ENCODE measurements around the gene ODF2.
"Not testable (repeated sequence)": the region's sequence is repeated elsewhere in the genome, so short reads cannot be mapped to it uniquely, and the experiment has no call there.

ODF2 gene

DNA sequence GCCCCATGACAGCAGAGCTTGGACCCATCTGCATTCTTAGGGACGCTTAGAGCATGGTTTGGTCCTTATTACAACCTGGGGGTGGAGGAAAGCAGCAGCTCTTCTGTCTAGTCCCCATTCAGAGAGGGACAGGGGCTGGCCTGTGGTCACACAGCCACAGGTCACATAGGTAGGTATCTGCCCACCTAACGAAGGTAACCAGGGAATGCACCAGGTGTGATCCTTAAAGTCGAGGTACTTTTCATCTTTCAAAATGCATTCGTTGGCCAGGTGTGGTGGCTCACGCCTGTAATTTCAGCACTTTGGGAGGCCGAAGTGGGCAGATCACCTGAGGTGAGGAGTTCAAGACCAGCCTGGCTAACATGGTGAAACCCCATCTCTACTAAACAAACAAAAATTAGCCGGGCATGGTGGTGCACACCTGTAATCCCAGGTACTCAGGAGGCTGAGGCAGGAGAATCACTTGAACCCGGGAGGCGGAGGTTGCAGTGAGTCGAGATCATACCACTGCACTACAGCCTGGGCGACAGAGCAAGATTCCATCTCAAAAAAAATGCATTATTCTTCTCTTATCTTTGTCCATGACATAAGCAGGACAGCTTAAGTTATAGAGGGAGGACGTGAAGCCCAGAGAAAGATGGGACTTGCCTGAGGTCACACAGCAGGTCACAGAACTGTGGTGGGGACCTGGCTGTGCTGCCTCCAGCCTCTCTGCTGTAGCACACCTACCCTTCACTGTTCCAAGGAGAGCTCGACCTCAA, 33.6 kb upstream of the ODF2 start:
- H3K27ac ChIP-seq, result peak overlapping the region in 12 of 21 experiments; percentile 25 to 89 (median 77)
- H3K4me3 ChIP-seq, result peak overlapping the region in 3 of 7 experiments; percentile 64 to 84 (median 84)

DNA sequence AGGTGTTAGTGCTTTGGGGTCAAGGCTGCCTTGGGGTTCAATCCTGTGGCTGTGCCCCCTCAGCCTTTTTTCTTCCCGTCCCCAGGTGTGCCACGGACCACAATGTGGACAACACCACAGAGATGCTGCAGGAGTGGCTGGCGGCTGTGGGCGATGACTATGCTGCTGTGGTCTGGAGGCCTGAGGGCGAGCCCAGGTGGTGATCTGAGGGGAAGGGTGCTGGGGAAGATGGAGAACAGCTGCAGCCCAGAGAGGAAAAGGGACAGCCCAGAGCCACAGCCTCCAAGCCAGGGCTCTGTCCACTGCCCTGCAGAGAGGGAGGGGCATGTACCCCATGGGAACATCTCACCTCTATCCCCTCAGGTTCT, 33.0 kb upstream of the ODF2 start:
- no peak overlapping the region for H3K27ac ChIP-seq

DNA sequence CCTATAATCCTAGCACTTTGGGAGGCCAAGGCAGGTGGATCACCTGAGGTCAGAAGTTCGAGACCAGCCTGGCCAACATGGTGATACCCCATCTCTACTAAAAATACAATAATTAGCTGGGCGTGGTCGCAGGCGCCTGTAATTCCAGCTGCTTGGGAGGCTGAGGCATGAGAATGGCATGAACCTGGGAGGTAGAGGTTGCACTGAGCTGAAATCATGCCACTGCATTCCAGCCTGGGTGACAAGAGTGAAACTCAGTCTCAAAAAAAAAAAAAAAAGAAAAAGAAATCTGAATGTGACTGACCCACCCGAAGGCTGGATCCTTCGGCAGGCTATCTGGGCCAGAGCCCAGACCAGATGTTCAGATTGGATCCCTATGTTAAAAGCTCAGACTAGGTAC, 32.5 kb upstream of the ODF2 start:
- H3K4me3 ChIP-seq, H3K27ac ChIP-seq: not testable (repeated sequence)

More for the DNA sequence above, 33.0 kb upstream of the ODF2 start:
- H3K4me3 ChIP-seq, result no peak overlapping the region

DNA sequence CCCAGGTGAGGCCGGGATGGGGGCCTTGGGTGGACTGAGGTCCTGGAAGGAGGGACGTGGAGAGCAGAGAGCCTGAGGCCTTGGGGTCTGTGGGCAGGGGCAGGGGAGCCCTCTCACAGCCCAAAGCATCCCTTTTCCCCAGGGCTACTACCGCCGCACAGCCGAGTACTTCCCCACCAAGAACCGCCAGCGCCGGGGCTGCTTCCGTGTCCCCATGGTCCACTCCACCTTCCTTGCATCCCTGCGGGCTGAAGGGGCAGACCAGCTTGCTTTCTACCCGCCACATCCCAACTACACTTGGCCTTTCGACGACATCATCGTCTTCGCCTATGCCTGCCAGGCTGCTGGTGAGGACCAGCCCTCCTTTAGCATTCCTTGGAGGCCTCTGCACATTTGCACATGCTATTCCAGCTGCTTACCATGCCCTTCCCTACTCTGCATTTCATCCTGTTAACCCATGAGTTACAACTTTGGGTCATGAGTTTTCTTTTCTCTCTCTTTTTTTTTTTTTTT, 31.5 kb upstream of the ODF2 start:
- no peak overlapping the region for H3K4me3 ChIP-seq
- no peak overlapping the region for H3K27ac ChIP-seq

DNA sequence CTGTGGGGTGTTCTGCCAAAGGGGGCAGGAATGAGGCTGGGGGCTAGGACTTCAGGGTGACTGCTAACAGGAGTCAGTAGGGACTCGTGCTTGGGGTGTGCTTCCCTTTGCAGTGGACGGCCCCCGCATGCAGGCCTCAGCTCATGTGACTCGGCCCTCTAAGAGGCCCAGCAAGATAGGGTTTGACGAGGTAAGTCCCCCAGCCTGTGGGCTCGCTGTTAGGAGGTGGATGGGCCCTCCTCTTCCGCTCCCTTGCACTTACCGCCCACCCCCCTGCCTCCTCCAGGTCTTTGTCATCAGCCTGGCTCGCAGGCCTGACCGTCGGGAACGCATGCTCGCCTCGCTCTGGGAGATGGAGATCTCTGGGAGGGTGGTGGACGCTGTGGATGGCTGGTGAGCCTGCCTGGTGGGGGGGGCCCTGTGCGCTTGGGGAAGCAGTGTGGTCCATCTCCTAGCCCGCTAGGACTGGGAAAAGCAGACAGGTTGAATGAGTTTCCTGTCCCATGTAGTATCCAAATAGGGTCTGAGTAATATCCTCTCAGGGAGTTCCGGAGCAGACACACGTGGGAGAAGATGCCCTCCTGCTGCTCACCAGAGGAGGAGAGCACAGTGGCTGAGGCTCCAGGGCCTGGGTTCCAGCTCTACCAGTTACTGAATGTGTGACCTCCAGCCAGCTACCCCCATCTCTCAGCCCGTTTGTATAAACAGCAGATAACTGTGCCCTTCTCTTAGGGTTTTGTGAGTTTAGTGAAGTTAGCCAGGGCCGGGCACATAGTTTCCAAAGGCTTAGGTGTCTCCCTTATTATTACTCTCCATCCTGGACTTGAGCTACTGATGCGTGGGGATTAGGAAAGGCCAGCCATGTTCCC, 26.9 kb upstream of the ODF2 start:
- no peak overlapping the region for H3K27ac ChIP-seq
- H3K4me3 ChIP-seq, result no peak overlapping the region

DNA sequence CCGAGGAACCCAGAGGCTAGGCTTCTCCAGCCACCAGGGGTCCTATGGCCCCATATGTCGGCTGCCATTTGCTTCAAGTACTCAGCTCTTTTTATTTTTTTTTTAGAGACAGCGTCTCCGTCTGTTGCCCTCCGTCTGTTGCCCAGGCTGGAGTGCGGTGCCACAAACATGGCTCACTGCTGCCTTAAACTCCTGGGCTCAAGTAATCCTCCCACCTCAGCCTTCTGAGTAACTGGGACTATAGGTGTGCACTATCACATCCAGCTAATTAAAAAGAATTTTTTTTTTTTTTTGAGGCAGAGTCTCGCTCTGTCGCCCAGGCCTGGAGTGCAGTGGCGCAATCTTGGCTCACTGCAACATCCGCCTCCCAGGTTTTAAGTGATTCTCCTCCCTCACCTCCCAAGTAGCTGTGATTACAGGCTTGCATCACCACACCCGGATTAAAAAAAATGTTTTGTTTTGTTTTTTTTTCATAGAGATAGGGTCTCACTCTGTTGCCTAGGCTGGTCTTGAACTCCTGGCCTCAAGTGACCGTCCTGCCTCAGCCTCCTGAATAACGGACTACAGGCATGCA, 26.2 kb upstream of the ODF2 start:
- H3K4me3 ChIP-seq, result no peak overlapping the region
- H3K27ac ChIP-seq, result no peak overlapping the region

DNA sequence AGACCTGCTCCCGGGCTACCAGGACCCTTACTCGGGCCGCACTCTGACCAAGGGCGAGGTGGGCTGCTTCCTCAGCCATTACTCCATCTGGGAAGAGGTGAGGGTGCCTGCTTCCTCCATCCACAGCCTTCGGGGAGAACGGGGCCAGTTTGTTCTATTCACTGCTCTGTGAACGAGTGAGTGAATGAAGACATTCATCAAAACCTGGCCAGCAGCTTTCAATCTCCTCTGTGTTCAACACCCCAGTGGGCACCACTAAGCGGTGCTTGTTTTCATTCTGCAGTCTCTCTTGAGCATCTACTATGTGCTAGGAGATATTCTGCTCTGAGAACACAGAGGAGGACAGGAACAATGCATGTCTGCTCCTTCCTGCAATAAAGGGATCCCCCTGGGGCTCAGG, 24.6 kb upstream of the ODF2 start:
- no peak overlapping the region for H3K27ac ChIP-seq
- no peak overlapping the region for H3K4me3 ChIP-seq

DNA sequence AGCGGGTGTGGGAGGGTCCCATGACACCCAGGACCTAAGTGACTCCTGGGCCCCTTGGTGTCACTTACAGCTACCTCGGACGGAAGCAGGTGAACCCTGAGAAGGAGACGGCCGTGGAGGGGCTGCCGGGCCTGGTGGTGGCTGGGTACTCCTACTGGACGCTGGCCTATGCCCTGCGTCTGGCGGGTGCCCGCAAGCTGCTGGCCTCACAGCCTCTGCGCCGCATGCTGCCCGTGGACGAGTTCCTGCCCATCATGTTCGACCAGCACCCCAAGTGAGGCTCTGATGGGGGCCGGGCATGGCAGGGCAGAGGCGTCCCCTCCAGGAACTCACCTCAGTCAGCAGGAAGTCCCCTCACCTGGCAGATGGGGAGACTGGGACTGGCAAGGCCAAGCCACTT, 21.5 kb upstream of the ODF2 start:
- Histone ChIP-seq H3K4me3 (no peak overlapping the region), H3K27ac (no peak overlapping the region)

DNA sequence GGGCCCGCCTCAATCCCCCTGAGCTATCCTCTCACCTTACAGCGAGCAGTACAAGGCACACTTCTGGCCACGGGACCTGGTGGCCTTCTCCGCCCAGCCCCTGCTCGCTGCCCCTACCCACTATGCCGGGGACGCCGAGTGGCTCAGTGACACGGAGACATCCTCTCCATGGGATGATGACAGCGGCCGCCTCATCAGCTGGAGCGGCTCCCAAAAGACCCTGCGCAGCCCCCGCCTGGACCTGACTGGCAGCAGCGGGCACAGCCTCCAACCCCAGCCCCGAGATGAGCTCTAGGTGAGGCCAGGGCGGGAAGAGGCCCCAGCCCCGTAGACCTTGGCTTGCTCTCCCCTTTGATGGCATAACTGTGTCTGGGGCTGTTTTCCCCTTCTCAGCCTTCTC, 20.2 kb upstream of the ODF2 start:
- Histone ChIP-seq H3K4me3 (no peak overlapping the region), H3K27ac (no peak overlapping the region)

DNA sequence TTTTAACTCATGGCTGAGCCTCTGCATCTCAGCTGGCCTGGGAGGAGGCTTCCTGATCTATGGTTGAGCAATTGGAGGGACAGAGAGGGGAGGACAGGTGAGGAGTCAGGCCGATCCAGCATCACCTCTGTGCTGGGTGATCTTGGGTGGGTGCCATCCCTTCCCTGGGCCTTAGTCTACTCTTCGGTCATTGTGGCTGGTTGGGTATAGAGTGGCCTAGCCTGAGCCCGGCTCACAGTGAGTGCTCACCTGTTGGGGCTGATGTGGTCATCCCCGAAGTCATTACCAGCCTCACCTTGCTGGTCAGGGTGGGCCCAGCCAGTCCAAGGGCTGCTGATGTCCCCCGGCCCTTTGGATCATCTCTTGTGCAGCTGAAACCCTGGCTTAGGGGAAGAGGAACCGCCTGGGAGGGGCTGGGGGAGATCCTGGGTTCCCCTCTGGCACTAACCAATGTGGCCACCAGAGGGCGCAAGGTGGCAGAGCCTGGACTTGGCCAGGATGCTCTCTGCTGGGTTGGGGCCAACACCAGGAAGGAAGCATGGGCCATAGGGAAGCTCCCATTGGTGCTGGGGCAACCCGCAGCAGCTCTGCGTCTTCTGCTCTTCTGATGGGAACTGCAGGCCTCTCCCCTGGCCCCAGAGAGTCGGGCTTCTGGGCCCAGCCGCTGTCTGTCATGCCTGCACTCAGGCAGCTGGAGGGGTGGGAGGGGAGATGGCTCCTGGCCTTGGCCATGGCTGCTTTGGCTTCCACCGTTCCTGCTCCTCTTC, 17.3 kb upstream of the ODF2 start:
- H3K27ac ChIP-seq, result no peak overlapping the region
- H3K4me3 ChIP-seq, result no peak overlapping the region

DNA sequence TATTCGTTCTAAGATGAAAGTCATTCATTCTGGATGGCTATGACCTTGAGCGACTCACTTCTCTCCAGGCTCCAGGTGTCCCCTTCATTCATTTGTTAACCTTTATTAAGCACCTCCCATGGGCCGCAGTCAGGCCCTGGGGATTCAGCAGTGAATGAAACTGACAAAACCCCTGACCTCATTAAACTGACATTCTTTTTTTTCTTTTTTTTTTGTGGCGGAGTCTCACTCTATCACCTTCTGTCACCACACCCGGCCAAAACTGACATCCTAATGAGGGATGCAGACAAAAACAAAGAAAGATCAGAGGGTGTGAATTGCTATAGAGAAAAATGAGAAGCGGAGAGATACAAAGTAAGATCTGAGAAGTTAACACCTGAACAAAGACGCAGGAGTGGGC, 16.5 kb upstream of the ODF2 start:
- Histone ChIP-seq H3K4me3 (no peak overlapping the region), H3K27ac (no peak overlapping the region)

DNA sequence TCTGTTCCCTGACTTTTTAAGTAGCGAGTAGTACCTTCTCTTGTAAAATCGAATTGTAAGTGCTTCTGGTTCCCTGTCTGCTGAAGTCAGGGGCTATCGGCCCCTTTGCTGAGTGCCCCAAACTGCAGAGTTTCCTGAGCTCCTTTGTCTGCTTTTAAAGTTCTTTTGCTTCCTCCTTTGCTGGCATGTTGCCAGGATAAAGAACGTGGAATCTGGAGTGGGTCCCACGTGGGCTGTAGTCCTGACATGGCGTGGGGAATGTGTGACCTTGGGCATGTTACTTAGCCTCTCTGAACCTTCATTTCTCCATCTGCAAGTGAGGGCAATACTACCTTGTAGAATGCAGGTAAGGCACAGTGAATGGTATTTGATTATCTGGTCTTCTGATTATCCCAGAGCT, 13.7 kb upstream of the ODF2 start:
- H3K27ac ChIP-seq, result no peak overlapping the region
- H3K4me3 ChIP-seq, result no peak overlapping the region

DNA sequence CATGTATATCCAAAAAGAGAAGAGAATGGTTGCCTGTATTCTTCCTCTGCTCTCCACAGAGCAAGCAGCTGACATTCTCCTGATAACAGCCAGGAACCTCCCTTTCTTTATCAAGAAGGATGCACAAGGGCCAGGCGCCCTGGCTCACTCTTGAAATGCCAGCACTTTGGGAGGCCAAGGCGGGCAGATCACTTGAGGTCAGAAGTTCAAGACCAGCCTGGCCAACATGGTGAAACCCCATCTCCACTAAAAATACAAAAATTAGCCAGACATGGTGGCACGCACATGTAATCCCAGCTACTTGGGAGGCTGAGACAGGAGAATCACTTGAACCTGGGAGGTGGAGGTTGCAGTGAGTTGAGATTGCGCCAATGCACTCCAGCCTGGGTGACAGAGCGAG, 9.3 kb upstream of the ODF2 start:
- H3K27ac ChIP-seq, H3K4me3 ChIP-seq: not testable (repeated sequence)

DNA sequence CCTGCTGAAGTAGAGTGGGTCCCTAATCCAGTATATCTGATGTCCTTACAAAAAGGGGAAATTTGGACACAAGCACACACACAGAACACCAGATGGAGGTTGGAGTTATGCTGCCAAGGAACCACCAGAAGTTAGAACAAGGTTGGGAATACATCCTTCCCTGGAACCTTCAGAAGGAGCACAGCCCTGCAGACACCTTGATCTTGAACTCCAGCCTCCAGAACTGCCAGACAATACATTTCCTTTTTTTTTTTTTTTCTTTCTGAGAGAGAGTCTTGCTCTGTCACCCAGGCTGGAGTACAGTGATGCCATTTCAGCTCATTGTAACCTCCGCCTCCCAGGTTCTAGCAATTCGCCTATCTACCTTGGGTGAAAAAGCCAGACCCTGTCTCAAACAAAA, 7.1 kb upstream of the ODF2 start:
- H3K27ac ChIP-seq, result no peak overlapping the region
- H3K4me3 ChIP-seq, result no peak overlapping the region

DNA sequence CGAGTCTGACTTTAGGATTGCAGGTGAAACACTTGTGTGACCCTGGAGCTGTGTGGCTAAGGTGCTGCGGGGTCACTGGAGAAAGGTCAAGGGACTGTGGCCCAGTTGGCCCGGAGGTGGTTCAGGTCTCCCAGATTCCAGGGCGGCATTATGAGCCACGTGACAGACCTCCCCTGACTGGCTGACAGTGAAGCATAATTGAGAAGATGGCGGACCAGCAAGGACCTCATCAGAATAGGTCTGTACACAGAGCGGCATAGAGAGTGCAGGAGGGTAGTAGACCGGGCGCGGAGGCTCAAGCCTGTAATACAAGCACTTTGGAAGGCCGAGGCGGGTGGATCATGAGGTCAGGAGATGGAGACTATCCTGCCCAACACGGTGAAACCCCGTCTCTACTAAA, 815 bp upstream of the ODF2 start:
- H3K27ac ChIP-seq, result peak overlapping the region in 2 of 21 experiments; percentile 73 to 86
- H3K4me3 ChIP-seq, result peak overlapping the region in 1 of 7 experiments; percentile 77

DNA sequence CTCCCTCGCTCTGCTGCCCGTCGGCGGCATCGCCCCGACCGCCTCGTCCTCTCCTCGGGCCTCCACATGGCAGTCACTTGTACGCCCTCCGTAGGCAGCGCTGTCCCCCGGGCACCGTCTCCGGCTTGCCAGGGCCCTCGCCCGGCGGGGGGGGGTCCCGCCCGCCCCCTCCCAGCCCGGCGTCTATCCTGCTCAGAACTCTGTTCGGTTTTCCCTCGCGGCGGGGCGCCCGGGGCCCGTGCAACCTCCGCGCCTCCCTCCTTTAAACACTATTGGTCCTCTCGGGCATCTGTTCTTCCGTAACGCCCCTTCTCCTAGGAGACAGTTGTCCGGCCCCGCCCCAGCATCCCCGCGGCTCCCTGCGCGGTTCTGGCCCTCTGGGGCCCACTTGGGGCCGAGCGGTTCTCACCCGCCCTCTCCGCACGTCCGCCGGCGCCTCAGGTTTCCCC, 831 bp downstream of the ODF2 start:
- H3K27ac ChIP-seq, result peak overlapping the region in 20 of 21 experiments; percentile 60 to 97 (median 88)
- peak overlapping the region; percentile 69 to 100 (median 85) for H3K4me3 ChIP-seq

DNA sequence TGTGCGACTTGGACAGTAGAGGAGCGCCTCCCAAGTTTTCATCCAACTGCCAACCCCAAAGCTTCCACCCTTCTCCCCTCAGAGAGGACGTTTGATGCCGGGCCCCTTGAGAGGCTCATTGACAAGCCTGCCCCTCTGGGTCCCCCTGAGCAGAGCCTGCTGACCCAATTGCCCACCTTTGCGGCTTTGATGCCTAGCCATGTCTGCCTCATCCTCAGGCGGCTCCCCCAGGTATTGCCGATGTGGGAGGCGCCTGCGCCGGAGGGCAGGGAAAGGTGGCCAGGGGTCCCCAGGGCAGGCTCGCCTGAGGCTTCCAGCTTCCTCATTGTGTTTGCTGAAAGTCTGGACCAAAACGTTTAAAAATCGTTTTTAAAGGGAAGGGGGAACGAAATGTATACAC, 1.4 kb downstream of the ODF2 start:
- Histone ChIP-seq H3K4me3 (peak overlapping the region; percentile 69 to 100 (median 85)), H3K27ac (peak overlapping the region in 6 of 21 experiments; percentile 44 to 97 (median 88))

DNA sequence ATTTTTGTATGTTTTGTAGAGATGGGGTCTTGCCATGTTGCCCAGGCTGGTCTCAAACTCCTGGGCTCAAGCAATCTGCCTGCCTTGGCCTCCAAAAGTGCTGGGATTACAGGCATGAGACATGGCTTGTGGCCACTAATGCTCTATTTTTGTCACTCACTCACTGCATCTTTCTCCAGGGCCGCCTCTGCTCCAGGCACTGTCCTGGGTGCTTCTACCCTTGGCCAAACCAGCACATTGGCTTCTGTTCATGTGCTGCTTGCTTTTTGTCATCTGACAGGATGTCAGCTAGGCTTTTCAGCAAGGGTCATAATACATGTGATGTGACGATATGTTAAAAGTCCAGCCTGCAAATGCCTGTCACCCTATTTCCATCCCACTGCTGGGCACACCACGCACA, 3.2 kb downstream of the ODF2 start:
- H3K27ac ChIP-seq, result no peak overlapping the region
- no peak overlapping the region for H3K4me3 ChIP-seq

DNA sequence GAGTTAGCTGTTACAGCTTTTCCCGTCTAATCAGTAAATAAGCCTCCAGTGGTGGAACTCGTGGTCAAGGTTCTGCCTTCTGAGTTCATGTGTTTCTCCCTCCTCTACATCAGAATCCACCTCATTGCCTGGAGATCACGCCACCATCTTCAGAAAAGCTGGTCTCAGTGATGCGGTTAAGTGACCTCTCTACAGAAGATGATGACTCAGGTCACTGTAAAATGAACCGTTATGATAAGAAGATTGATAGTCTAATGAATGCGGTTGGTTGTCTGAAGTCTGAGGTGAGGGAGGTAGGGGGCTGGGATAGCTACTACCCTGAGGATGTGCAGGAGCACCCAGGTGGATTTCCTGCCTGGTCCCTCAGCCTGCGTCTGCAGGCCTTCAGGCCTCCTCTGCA, 13.3 kb downstream of the ODF2 start:
- H3K4me3 ChIP-seq, result no peak overlapping the region

DNA sequence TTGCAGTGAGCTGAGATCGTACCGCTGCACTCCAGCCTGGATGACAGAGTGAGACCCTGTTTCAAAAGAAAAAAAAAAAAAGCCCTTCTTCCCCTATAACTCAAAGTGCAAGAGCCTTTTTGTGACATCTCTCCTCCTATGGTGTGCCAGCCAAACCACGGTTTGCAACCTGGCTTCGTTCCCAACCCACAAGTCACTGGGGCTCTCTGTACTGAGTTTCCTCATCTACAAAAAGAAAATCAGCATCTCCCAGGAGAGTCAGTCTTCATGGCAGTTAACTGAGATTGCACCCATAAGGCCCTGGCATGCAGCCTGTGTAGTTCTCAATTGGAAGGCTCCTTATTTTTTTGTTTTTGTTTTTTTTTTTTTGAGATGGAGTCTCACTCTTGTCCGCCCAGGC, 14.8 kb downstream of the ODF2 start:
- Histone ChIP-seq H3K4me3 (no peak overlapping the region), H3K27ac (no peak overlapping the region)

More for the DNA sequence above, 13.3 kb downstream of the ODF2 start:
- H3K27ac ChIP-seq, result no peak overlapping the region

Data from skin epidermis (tissue), 12 donors.